ENCODE measurements around the gene FRMD3.

GRCh38 chr9:83372957-83373356 is 165.2 kb downstream of the FRMD3 start:
- TF ChIP-seq CTCF (IDR thresholded peaks at IDR 0.05; ENCODE audit: low read depth, low read length, missing input control) = no peak
- no peak for TF ChIP-seq JUND (IDR thresholded peaks at IDR 0.05)
- TF ChIP-seq TAF1 (conservative IDR thresholded peaks at IDR 0.05) = no peak
- no peak for TF ChIP-seq FOXA2 (IDR thresholded peaks at IDR 0.05)
- no peak for TF ChIP-seq REST (IDR thresholded peaks at IDR 0.05)
- TF ChIP-seq, protein P1, sequence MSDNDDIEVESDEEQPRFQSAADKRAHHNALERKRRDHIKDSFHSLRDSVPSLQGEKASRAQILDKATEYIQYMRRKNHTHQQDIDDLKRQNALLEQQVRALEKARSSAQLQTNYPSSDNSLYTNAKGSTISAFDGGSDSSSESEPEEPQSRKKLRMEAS (IDR thresholded peaks at IDR 0.05) = no peak
- TF ChIP-seq RXRA (IDR thresholded peaks at IDR 0.05) = no peak
- no peak for TF ChIP-seq SP1 (IDR thresholded peaks at IDR 0.05)
